ENCODE results near the gene ERBB3.

Gene ERBB3

DNA sequence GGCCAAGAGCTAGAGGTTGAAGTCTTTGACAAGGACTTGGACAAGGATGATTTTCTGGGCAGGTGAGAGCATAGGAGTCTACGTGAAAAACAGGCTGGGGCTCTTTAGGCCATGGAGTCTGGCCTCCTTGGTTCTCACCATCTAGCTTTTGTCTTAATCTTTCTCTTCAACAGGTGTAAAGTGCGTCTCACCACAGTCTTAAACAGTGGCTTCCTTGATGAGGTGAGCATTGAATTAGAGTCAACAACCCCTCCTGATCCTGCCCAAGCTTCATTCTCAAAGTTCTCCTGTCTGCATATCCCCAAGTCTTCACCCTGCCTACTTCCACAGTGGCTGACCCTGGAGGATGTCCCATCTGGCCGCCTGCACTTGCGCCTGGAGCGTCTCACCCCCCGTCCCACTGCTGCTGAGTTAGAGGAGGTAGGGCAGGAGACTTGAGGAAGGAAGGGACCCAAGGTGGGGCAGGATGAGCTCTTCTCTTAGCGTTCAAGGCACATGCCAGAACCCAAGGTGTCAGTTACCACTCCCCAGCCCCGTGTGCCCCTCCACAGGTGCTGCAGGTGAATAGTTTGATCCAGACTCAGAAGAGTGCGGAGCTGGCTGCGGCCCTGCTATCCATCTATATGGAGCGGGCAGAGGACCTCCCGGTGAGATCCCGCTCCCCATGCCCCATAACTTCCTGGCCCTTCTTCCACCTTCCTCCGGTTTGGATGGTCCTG is 58.0 kb downstream of the ERBB3 start:
- no peak for DNase-seq (ENCODE audit: low spot score)

DNA sequence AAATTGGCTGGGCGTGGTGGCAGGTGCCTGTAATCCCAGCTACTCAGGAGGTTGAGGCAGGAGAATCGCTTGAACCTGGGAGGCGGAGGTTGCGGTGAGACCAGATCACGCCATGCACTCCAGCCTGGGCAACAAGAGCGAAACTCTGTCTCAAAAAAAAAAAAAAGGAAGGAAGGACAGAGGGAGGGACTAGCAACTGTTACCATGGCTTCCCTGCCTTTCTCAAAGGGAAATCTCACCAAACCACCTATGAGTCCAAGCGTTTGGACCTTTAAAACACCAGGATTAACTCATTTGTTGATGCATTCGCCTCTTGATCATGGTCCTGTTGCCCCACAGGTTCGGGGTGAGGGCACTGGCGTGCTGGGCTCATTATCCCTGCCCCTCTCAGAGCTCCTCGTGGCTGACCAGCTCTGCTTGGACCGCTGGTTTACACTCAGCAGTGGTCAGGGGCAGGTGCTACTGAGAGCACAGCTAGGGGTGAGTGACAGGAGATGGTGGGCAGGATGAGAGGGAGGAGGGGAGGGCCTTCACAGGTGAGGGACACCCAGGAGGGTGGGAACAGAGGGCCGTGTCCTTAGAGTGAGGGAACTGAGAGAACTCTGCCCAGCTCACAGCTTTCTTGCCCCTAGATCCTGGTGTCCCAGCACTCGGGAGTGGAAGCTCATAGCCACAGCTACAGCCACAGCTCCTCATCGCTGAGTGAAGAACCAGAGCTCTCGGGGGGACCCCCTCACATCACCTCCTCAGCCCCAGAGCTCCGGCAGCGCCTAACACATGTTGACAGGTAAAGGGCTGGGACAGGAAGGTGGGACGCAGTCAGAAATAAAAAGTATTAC is 62.2 kb downstream of the ERBB3 start:
- no peak for DNase-seq (ENCODE audit: low spot score)

GRCh38 chr12:56143217-56143616 is 63.3 kb downstream of the ERBB3 start:
- DNase-seq (ENCODE audit: low spot score): no peak

DNA sequence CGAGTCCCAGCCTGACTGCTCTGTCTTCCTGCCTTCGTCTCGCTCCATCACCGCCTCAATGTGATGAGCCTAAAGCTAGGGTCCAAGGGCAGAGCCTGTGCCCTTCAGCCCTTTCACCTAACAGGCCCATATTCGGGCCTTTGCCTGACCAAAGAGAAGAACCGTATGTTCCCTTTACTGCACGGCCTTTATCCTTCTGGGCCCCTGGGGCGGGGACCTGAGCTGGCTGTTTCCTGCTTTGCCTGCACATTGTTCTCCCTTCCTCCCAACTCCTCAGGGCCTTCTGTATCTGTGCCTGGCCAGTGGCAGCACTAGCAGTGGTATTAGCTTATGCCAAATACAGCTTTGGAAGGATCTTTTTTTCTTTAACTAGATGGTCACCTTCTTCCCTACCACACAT is 63.9 kb downstream of the ERBB3 start:
- no peak for DNase-seq (ENCODE audit: low spot score)

GRCh38 chr12:56145217-56145616 is 65.3 kb downstream of the ERBB3 start:
- DNase-seq (ENCODE audit: low spot score): no peak

DNA sequence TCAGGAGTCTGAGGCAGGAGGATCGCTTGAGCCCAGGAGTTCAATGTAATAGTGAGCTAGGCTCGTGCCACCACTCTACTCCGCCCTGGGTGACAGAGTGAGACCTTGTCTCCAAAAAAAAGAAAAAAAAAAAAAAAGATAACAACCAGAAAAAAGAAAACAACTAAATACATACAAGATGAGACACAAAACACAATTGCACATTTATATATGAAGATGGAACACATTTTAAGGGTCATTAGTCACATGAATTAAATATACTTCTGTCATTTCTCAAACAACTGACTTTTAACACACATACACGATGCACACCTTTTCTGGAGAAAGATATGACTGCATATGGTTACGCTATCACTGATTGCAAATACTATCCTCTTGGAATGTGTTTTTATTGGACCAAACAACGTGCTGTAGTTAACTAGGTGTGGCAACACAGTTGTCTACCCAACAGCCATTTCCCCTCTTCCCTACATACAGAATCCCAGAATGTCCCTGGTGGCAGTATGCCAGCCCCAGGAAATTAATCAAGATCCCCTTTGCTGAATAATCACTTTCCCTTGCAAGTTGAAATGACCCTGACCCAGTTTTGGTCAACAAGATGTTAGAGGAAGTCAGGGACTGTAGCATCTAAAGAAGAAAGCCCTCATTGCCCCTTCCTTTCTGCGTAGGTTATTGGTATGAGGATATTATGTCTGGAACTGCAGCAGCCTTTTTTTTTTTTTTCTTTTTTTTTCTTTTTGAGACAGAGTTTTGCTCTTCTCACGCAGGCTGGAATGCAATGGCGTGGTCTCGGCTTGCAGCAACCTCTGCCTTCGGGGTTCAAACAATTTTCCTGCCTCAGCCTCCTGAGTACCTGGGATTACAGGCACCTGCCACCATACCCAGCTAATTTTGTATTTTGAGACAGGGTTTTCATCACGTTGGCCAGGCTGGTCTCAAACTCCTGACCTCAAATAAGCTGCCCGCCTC is 66.8 kb downstream of the ERBB3 start:
- no peak for DNase-seq (ENCODE audit: low spot score)

DNA sequence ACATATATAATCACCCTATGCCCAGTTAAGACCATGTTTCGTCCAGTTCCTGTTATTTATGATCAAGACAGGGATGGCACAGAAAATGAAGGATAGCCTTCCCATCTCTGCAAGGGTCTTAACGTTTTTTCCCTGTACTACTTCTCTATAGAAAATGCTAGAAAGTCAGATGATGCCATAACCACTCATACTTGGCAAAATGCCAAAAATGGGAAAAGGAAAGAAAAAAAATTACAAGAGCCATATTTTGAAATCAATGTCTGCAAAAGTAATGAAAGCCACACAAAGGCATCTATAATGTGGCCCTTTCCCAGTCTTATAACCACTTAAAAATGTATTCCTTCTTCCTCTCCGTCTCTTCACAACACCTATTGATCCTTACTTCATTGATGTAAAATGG is 70.6 kb downstream of the ERBB3 start:
- peak; percentile 68 for DNase-seq (ENCODE audit: low spot score)

DNA sequence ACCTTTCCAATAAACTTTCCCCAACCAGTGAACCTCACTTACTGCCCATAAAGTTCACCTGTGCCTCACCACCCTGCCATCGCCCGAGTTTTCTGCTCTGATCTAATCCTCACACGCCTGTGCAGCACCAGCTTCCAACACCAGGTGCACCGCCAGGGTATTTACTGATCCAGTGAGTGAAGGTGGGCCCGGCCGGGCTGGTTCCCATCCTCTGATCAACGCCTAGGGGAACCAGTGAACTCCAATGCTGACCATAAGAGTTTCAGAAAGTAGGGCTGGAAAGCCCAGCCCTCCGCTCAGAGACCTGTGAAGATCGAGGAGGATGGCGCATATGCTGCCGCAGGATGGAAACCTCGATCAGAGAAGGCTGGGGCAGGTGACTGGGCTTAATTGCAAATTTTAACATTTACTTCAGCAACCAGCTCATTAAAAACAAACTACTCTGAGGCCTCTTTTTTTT is 71.7 kb downstream of the ERBB3 start:
- DNase-seq (ENCODE audit: low spot score): peak; percentile 65

- DNase-seq (ENCODE audit: low spot score): peak; percentile 92
Measured at GRCh38 chr12:56152132-56152755, 72.3 kb downstream of the ERBB3 start, which contains the start of gene MYL6B. Gene MYL6B (plus strand): TSS chr12:56152587. CDS start chr12:56153919, 1,332 bp downstream.

Data from hematopoietic multipotent progenitor cell treated with erythropoietin and hydrocortisone succinate and interleukin-3 and kit ligand, for 15 days (in vitro differentiated cells).